HG03039 (cell line): Measurements from ENCODE around the gene GINS2.

Source experiments
- ATAC-seq: cut with Tn5 transposase; IDR thresholded peaks from one replicate; pipeline ENCODE4 v1.9.1; 2021; ENCODE audit warnings: mild to moderate bottlenecking, moderate library complexity; ENCODE audit not compliant: unreplicated experiment

The GINS2 gene

DNA sequence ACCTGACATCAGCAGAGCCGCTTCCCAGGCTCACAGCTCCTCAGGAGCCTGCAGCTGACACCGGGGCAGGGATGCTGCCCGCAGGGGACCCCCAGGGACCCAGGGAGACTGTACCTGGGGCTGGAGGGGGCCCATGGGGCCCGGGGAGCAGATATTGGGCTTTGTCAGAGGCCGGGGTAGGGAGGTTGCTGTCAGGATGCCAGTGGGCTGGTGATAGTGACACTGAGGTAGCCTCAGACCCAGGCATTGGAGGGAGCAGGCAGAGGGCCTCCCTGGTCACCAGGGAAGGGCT lies 60.5 kb downstream of the GINS2 start:
- ATAC-seq = no peak

- no peak for ATAC-seq
Measured at GRCh38 chr16:85627526-85628264, 61.1 kb downstream of the GINS2 start.

DNA sequence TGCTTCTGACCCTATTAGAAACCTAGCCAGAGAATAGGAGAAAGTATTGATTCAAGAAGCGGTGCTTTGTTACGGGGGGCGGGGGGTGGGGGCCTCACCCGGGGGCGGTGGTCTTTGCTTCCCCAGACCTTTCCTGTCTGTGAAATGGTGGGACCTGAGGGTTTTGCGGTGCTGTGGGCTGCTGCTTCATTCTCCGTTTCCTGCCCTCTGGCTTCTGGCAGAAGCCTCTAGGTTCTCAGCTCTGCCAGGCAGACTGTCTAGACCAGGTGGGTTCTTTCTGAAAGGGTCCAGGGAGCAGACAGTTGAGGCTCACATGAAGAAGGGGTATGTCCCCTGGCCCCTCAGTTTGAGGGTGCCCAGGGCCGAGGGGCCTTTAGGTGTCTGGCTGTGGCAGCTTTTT lies 61.7 kb downstream of the GINS2 start:
- no peak for ATAC-seq
